IPS-18c (cell line): ENCODE results near the gene PAPOLA.
"Not testable (repeated sequence)": the region's sequence is repeated elsewhere in the genome, so short reads cannot be mapped to it uniquely, and the experiment has no call there.

Experiments
- H3K4me3 ChIP-seq: 2 replicates; pipeline ENCODE4 v1.7.0; 2013; ENCODE audit warnings: low read depth, mild to moderate bottlenecking, low read length, moderate library complexity; ENCODE audit not compliant: insufficient read depth
- H3K9me3 ChIP-seq: one replicate; pipeline ENCODE4 v1.6.1; 2013; ENCODE audit warnings: mild to moderate bottlenecking, low read length, moderate library complexity; ENCODE audit not compliant: control insufficient read depth, insufficient read depth

Gene PAPOLA

DNA sequence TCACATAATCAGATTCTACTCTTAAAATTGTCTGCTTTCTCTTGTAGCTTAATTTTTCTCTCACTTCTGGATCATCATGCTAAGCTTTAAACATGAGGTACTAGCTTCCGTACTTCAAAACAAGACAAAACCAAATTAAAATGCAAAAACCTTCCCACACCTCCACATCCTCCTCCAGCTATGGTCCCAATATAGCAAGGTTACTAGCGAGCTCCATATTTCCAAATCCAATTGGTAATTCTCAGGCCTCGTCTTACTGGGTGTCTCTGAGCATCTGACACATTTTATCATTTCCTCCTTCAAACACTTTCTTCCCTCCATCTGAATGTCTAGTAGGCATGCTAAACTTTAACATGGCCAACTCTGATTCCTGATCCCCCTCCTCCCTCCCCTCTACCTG lies 7.9 kb upstream of the PAPOLA start:
- Histone ChIP-seq H3K4me3 (no peak overlapping the region), H3K9me3 (no peaks in the 10 kb centered on the region)

DNA sequence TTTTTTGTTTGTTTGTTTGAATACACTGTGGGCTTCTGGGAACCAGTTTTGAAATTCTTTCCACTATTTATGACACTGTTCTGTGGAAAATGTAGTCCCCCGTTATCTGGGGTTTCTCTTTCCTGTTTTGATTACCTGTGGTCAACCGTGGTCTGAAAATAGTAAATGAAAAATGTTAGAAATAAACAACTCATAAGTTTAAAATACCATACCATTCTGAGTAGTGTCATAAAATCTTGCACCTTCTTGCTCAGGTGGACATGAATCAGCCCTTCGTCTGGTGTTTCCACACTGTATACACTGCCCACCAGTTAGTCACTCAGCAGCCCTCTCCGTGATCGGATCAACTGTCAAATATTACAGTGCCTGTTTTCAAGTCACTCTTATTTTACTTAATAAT lies 5.1 kb upstream of the PAPOLA start:
- Histone ChIP-seq H3K4me3 (no peak overlapping the region), H3K9me3 (no peaks in the 10 kb centered on the region)

DNA sequence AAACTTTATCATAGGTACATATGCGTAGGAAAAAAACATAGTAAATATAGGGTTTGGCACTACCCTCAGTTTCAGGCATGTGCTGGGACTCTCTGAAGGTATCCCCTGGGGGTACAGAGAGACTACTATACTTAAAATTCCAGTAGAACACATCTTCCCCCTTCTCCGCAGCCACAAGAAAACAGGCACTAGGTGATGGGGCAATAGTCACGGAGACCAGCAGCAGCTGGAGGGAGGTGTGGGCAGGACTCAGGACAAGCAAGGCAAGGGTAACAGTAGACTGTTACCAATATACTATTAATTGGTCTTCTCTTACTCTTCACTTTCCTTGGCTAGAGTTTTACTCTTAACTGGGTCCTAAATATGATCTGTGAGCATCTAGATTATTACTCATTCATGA lies 4.6 kb upstream of the PAPOLA start:
- Histone ChIP-seq H3K9me3 (no peaks in the 10 kb centered on the region), H3K4me3 (no peak overlapping the region)

DNA sequence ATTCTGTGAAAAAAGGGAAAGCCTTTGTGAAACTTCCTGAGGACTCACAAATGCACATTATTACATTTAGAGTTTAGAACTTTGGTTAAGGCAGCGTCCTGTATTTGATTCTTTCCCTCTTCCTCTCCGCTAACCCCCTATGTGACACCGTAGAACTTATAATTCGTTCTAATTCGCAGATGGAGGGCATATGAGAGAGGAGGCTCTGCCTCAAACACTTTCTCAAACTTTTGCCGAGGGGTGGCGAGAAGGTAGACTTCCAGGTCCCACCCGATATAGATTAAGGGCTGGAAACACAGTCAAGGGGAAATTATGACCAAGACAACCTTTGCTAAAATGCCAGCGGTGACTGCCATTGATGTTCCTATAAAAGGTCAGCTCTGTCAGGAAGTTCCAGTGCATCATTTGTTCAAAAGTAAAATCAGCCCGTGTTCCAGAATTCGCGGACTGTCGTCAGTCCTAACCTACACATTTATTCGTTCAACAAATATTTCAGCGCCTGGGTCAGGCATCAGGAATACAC lies 904 bp upstream of the PAPOLA start:
- Histone ChIP-seq H3K9me3 (no peaks in the 10 kb centered on the region), H3K4me3 (peak overlapping the region; percentile 95)

DNA sequence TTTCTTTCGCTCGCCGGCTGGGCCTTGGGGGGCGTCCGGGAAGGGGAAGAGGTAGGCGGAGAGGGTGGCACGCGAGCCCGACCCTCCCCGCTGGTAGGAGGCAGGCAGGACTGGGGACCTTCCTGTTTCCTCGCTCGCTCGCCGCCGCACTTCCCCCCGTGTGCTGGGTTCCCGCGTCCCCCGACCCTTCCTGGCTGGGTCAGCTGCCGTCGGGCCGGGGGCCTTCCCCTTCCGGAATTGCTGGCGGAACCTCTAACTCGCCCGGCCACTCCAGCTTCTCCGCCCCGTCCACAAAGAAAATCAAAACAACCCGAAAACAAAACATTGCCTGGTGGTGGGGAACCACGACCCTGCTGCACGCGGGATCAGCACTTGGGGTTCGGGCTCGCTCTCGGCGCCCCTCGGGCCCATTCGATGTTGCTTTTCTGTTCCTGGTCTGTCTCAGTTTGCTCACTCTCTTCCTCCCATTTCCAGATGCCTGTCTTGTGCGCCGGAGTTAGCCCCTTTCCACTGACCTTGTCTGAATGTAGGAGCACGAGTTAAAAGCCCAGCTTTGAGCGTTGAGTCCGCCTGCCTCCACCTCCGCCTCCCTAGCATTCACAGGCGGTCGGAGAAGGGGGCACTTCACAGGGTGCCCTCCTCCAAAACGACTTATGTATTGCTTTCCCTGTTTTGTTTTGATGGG lies 581 bp downstream of the PAPOLA start:
- Histone ChIP-seq H3K4me3 (peak overlapping the region; percentile 95), H3K9me3 (no peaks in the 10 kb centered on the region)

DNA sequence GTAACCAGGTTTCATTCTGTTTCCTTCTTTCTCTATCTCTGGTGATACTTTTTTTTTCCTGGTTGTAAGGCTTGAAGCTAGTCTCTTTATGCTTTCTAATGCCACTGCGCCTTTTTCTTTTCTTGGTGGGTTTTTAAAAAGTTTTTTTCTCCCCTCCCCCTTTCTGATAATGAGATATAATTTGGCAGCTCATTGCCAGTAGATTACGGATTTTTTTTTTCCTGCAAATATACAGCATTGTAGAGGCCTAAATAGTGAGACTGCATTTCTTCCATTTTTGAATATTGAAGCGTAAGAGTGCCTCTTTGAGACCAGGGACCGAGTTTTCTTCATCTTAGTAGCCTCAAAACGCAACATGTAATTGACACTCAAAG lies 1.1 kb downstream of the PAPOLA start:
- no peaks in the 10 kb centered on the region for H3K9me3 ChIP-seq
- H3K4me3 ChIP-seq, result peak overlapping the region; percentile 95

DNA sequence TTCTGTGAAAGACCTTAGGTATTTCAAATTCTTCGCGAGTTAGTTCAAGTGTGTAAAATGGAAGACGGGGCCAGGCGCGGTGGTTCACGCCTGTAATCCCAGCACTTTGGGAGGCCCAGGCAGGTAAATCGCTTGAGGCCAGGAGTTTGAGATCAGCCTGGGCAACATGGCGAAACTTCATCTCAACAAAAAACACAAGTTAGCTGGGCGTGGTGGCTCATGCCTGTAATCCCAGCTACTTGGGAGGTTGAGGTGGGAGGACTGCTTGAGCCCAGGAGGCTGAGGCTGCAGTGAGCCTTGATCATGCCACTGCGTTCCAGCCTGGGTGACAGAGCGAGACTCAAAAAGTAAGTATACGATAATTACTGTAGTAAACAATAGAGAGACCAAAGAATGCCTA lies 2.2 kb downstream of the PAPOLA start:
- H3K9me3 ChIP-seq, H3K4me3 ChIP-seq: not testable (repeated sequence)

DNA sequence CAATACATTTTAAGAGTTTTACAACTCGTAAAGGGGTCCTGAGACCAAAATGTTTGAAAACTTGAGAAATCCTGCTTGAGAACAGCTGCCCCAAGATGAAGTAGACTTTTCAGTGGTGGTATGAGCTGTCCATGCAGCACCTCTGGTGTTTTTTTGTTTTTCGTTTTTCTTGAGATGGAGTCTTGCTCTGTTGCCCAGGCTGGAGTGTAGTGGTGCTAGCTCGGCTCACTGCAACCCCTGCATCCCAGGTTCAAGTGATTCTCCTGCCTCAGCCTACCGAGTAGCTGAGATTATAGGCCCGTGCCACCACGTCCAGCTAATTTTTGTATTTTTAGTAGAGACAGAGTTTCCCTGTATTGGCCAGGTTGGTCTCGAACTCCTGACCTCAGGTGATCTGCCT lies 5.5 kb downstream of the PAPOLA start:
- Histone ChIP-seq H3K4me3 (no peak overlapping the region), H3K9me3 (no peaks in the 10 kb centered on the region)

DNA sequence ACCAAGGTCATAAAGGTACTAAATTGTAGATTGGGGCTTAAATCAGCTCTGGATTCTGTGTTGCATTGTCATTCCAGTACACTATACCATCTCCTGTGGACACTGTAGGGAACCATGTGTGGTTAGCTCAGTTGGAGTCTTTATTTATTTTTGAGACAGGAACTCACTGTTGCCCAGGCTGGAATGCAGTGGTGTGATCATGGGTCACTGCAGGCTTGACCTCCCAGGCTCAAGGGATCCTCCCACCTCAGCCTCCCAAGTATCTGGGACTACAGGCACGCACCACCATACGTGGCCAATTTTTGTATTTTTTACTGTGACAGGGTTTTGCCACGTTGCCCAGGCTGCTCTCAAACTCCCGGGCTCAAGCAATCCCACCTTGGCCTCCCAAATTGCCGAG lies 6.7 kb downstream of the PAPOLA start:
- H3K9me3 ChIP-seq, result no peaks in the 10 kb centered on the region
- H3K4me3 ChIP-seq, result no peak overlapping the region

DNA sequence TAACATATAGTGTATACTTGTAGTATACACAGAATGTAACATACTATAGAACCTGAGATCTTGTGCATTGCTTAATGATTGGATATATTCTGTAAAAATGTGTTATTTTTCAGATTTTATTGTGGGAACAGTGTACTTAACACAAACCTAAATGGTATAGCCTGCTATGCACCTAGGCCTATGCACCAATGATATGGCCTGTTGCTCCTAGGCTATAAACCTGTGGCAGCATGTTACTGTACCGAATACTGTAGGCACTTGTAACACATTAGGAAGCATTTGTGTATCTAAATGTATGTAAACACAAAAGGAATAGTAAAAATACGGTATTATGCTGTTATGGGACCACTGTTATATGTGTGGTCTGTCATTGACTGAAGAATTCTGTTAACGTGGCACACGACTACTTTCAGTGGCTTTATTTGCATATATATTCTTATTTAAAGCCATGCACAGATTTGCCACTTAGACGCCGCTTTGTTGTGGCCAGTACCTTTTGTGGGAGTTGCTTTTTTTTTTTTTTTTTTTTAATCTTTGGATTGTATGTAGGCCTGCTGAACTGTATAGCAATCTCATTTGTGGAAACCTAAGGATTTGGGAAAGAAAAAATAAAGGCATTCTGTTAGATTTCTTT lies 7.4 kb downstream of the PAPOLA start:
- H3K4me3 ChIP-seq, result no peak overlapping the region
- H3K9me3 ChIP-seq, result no peaks in the 10 kb centered on the region

DNA sequence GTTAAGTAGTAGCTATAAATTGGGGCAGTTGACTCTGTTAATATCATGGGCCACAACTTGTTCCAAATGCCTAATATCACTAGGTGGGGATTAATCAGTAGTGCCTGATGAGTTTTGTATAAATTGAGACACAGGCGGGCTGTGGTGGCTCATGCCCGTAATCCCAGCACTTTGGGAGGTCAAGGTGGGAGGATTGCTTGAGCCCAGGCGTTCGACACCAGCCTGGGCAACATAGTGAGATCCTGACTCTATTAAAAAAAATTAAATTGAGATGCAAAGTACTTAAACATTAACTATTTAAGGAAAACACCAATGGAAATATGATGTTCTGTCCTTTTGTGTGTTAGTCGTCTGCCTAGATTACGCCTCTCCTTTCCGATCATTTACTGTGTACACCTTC lies 9.0 kb downstream of the PAPOLA start:
- Histone ChIP-seq H3K9me3 (no peaks in the 10 kb centered on the region), H3K4me3 (no peak overlapping the region)

DNA sequence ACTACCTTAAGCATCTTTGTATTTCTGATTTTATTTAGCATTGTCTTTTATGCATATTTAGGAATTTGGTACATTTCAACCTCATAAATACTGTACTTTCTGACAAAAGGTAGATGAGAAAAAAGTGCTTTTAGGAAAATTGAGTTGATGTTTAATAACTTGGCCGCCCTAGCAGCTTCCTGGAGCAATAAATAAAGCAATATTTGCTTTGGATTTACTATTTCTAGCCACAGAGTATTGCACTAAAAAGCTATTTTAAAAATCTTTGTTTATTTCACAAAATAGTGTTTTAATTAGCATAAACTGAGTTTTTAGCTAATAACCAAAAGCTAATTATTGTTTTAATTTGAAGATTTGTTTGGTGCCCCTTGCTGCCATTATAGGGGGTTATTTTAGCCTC lies 9.5 kb downstream of the PAPOLA start:
- Histone ChIP-seq H3K4me3 (no peak overlapping the region), H3K9me3 (no peaks in the 10 kb centered on the region)

DNA sequence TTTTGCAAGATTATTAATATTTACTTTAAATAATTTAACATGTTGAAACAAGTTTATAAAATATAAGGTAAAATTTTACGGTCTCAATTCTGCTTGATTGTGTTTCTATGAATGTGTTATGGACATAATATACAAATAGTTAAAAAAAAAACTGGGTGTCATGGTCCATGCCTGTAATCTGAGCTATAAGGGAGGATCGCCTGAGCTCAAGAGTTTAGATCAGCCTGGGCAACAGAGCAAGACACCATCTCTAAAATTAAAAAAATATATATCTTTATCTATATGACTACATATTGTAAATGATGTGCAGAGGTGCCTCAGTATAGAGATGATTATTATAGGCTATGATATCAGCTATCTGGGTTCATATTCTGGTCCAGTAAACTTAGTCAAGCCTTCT lies 9.9 kb downstream of the PAPOLA start:
- Histone ChIP-seq H3K4me3 (no peak overlapping the region), H3K9me3 (no peaks in the 10 kb centered on the region)

DNA sequence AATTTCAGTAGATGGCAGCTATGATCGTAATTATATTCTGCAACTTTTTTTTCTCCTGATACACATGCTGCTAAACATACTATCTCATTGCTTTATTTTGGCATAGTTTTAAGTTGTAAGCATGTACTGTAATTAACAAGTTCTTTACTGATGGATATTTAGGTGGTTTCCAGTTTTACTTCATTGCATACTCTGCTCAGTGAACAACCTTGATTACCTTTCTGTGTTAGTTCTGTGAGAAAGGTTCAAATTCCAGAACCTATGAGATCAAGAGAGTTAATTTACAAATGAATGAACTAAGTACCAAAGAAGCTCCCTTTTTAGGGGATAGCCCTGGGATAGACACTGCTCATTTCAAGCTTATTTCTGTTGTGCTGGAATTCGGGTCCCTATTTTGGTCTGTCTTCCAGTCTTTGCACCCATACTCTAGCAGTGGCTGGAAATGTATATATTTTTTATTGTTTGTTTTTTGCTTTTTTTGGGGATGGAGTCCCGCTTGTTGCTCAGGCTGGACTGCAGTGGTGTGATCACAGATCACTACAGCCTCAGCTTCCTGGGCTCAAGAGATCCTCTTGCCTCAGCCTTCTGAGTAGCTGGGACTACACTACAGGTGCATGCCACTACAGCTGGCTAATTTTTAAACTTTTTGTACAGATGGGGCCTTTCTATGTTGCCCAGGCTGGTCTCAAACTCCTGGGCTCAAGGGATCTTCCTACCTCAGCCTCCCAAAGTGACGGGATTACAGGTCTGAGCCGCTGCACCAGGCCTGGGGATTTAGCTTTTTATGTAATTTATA lies 10.6 kb downstream of the PAPOLA start:
- H3K9me3 ChIP-seq, result no peaks in the 10 kb centered on the region
- no peak overlapping the region for H3K4me3 ChIP-seq

DNA sequence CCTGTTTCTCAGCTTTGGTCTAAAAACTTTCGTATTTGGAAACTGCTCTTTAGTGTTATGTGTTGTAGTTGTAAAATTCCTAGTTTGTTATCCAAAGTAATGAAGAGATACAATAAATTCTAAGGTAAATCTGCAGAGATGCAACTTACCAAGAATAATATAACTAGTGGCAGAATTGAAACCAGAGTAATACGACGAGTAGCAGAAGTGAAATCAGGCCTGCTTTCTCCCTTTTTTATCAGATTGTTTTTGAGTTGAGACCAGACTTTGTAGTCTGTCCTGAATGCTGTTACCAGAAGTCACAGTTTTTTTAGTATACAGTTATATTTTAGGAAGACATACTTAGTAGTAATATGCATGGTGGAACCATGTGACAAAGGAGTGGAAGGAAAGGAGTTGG lies 12.5 kb downstream of the PAPOLA start:
- no peaks in the 10 kb centered on the region for H3K9me3 ChIP-seq

DNA sequence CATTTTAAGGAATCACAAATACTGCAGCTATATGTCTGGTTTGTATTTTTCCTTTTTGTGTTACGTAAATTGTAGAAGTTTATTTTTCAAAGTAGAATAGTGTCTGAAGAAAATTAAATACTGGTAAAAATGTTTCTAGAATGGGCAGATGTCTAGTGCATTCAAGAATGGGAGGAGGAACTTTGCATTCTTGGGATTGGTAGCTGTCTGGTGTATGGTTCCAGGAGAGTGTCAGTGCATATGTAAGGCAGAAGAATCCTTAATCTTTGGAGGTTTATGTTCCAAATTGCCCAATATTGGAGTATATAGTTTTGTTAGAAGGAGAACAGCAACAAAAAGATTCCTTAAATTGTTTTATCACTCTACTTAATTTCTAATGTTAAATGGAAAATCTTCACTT lies 13.5 kb downstream of the PAPOLA start:
- Histone ChIP-seq H3K4me3 (no peak overlapping the region), H3K9me3 (no peaks in the 10 kb centered on the region)

More for the DNA sequence above, 12.5 kb downstream of the PAPOLA start:
- H3K4me3 ChIP-seq, result no peak overlapping the region

DNA sequence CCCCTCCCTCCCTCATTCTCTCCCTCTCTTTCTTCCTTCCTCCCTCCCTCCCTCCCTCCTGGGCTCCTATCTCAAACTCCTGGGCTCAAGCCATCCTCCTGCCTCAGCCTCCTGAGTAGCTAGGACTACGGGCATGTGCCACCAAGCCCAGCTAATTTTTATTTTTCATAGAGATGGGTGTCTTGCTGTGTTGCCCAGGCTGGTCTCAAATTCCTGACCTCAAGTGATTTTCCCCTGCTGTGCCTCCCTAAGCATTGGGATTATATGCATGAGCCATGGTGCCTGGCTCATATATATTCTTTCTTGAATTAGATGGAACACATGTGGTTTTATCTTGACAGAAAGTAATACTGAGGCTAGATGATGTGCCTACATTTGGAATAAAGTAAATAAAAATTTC lies 14.2 kb downstream of the PAPOLA start:
- Histone ChIP-seq H3K9me3 (no peaks in the 10 kb centered on the region), H3K4me3 (no peak overlapping the region)

DNA sequence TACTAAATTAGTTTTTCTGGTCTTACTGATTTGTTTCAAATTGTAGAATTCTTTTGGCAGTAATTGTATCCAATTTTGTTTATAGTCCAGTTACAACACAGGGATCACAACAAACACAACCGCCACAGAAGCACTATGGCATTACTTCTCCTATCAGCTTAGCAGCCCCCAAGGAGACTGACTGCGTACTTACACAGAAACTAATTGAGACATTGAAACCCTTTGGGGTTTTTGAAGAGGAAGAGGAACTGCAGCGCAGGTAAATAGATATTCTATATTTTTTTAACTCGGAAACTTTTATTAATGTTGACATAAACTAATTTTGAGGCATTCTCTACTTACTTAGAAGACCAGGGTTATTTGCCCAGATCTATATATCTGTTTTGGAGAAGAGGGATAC lies 17.8 kb downstream of the PAPOLA start:
- Histone ChIP-seq H3K9me3 (no peaks in the 10 kb centered on the region), H3K4me3 (no peak overlapping the region)
